GM23338 (cell line): ENCODE data around the gene CADPS. TPM values are rescaled to one million over a fixed set of nuclear protein-coding genes. Genes with fewer than 3 reads are reported as not detected.

Source experiments
- ATAC-seq: fragments of 200-7000 bp; cut with Tn5 transposase; 3 replicates; pipeline ENCODE4 v1.9.1; 2020
- DNase-seq: peaks from one replicate; pipeline ENCODE4 v3.0.0-alpha.2; 2015; ENCODE audit warnings: low spot score
- H2AFZ ChIP-seq: fragments of 200-600 bp; sonication (generic); 2 replicates; pipeline ENCODE4 v1.8.0; 2016; ENCODE audit warnings: antibody characterized with exemption, mild to moderate bottlenecking, moderate library complexity
- H3F3A ChIP-seq: fragments of 200-600 bp; sonication (generic); replicated peaks from 2 replicates; pipeline ENCODE4 v1.8.0; 2017; ENCODE audit warnings: antibody characterized with exemption, mixed run types, low read depth
- H3K27ac ChIP-seq: fragments of 200-600 bp; sonication (generic); 2 replicates; pipeline ENCODE4 v1.6.1; 2016; ENCODE audit warnings: low read depth
- H3K27me3 ChIP-seq: fragments of 200-600 bp; sonication (generic); 2 replicates; pipeline ENCODE4 v1.8.0; 2016; ENCODE audit warnings: mild to moderate bottlenecking, mixed run types, moderate library complexity; ENCODE audit not compliant: insufficient read depth
- H3K36me3 ChIP-seq: fragments of 200-600 bp; sonication (generic); 2 replicates; pipeline ENCODE4 v1.8.0; 2016; ENCODE audit warnings: mild to moderate bottlenecking; ENCODE audit not compliant: insufficient read depth
- H3K4me1 ChIP-seq: fragments of 200-600 bp; sonication (generic); 2 replicates; pipeline ENCODE4 v1.8.0; 2016; ENCODE audit warnings: mild to moderate bottlenecking, moderate library complexity; ENCODE audit not compliant: insufficient read depth
- H3K4me2 ChIP-seq: fragments of 200-600 bp; sonication (generic); 2 replicates; pipeline ENCODE4 v1.7.1; 2017; ENCODE audit warnings: mixed run types
- H3K4me3 ChIP-seq: fragments of 200-600 bp; sonication (generic); 2 replicates; pipeline ENCODE4 v1.6.1; 2016; ENCODE audit warnings: mixed run types
- H3K79me2 ChIP-seq: fragments of 200-600 bp; sonication (generic); replicated peaks from 2 replicates; pipeline ENCODE4 v1.8.0; 2017; ENCODE audit warnings: mild to moderate bottlenecking; ENCODE audit not compliant: insufficient read depth
- H3K9me2 ChIP-seq: fragments of 200-600 bp; sonication (generic); 2 replicates; pipeline ENCODE4 v1.8.0; 2017; ENCODE audit not compliant: insufficient read depth
- H4K20me1 ChIP-seq: fragments of 200-600 bp; sonication (generic); replicated peaks from 2 replicates; pipeline ENCODE4 v1.8.0; 2017; ENCODE audit warnings: mild to moderate bottlenecking; ENCODE audit not compliant: insufficient read depth
- H3K27ac Mint-ChIP-seq: 2 replicates; pipeline ENCODE4 v1.8.0; 2020; ENCODE audit warnings: inconsistent platforms, mild to moderate bottlenecking, moderate library complexity, mixed read lengths
- H3K27me3 Mint-ChIP-seq: 3 replicates; pipeline ENCODE4 v1.8.0; 2022; ENCODE audit warnings: low read depth, mild to moderate bottlenecking, moderate library complexity, mixed read lengths, inconsistent platforms; ENCODE audit not compliant: insufficient read depth, poor library complexity
- H3K36me3 Mint-ChIP-seq: 3 replicates; pipeline ENCODE4 v1.8.0; 2021; ENCODE audit warnings: low read depth, mild to moderate bottlenecking, inconsistent platforms, moderate library complexity, mixed read lengths
- H3K4me1 Mint-ChIP-seq: 3 replicates; pipeline ENCODE4 v1.8.0; 2020; ENCODE audit warnings: mild to moderate bottlenecking, inconsistent platforms, mixed read lengths
- H3K4me3 Mint-ChIP-seq: 3 replicates; pipeline ENCODE4 v1.8.0; 2021; ENCODE audit warnings: moderate library complexity, mild to moderate bottlenecking, inconsistent platforms, mixed read lengths
- H3K9me3 Mint-ChIP-seq: 3 replicates; pipeline ENCODE4 v1.8.0; 2020; ENCODE audit warnings: moderate library complexity, mild to moderate bottlenecking, inconsistent platforms, mixed read lengths
- CREB1 ChIP-seq: fragments of 250-450 bp; sonication (Bioruptor Pico); IDR thresholded peaks from 2 replicates; pipeline ENCODE4 v1.5.0; 2020; ENCODE audit warnings: low read depth, mild to moderate bottlenecking, moderate library complexity
- CTCF ChIP-seq, 2 experiments: fragments of 200-600 bp in 1 of 2; sonication (generic) in 1 of 2; conservative IDR thresholded peaks; 2 replicates each; pipeline versions ENCODE4 v1.5.1 to v1.6.1; 2016 to 2017; ENCODE audit warnings: antibody characterized with exemption in 2 of 2, low read depth in 2 of 2, mild to moderate bottlenecking in 2 of 2, moderate library complexity in 1 of 2
- ETS1 ChIP-seq: IDR thresholded peaks from 2 replicates; pipeline ENCODE4 v1.6.1; 2016; ENCODE audit warnings: antibody characterized with exemption
- EZH2 ChIP-seq: fragments of 200-600 bp; sonication (generic); IDR thresholded peaks from one replicate; pipeline ENCODE4 v1.8.0; 2017; ENCODE audit warnings: antibody characterized with exemption, mild to moderate bottlenecking, low read depth; ENCODE audit not compliant: unreplicated experiment
- EZH2phosphoT487 ChIP-seq: fragments of 200-600 bp; sonication (generic); IDR thresholded peaks from one replicate; pipeline ENCODE4 v1.8.1; 2018; ENCODE audit warnings: antibody characterized with exemption; ENCODE audit not compliant: unreplicated experiment
- JUNB ChIP-seq: IDR thresholded peaks from one replicate; pipeline ENCODE4 v1.6.1; 2016; ENCODE audit warnings: antibody characterized with exemption; ENCODE audit not compliant: unreplicated experiment
- NANOG ChIP-seq: IDR thresholded peaks from 2 replicates; pipeline ENCODE4 v1.6.1; 2016; ENCODE audit warnings: antibody characterized with exemption, borderline replicate concordance
- POLR2AphosphoS5 ChIP-seq: IDR thresholded peaks from 2 replicates; pipeline ENCODE4 v1.6.1; 2016; ENCODE audit warnings: antibody characterized with exemption, low read depth
- REST ChIP-seq: IDR thresholded peaks from one replicate; pipeline ENCODE4 v1.6.1; 2018; ENCODE audit warnings: antibody characterized with exemption; ENCODE audit not compliant: unreplicated experiment
- STAT1 ChIP-seq: IDR thresholded peaks from one replicate; pipeline ENCODE4 v1.6.1; 2016; ENCODE audit warnings: antibody characterized with exemption; ENCODE audit not compliant: unreplicated experiment
- ZNF114 ChIP-seq: fragments of 250-450 bp; sonication (Bioruptor Pico); IDR thresholded peaks from 2 replicates; pipeline ENCODE4 v1.5.0; 2020; ENCODE audit warnings: mild to moderate bottlenecking, moderate library complexity
- ZNF331 ChIP-seq: fragments of 250-450 bp; sonication (Bioruptor Pico); IDR thresholded peaks from 2 replicates; pipeline ENCODE4 v1.5.0; 2020; ENCODE audit warnings: low read depth, mild to moderate bottlenecking, moderate library complexity
- ZNF462 ChIP-seq: fragments of 250-450 bp; sonication (Bioruptor Pico); IDR thresholded peaks from 2 replicates; pipeline ENCODE4 v1.5.0; 2020; ENCODE audit warnings: mild to moderate bottlenecking, moderate library complexity
- polyA plus RNA-seq: library from polyadenylated mRNA; unstranded; fragments of >200 nt; fragmentation: Nextera tagmentation; extraction: Ambion mirVana; gene quantifications from 2 replicates; pipeline ENCODE4 v1.2.1, GENCODE V29; 2016
- total RNA-seq: library from RNA; depleted of rRNA; stranded (reverse); fragments of >200 nt; shearing (Covaris generic); gene quantifications from 2 replicates; pipeline ENCODE4 v1.2.3, GENCODE V29; 2014

CADPS gene
- total and polyA plus RNA-seq, 2 experiments from 2014 or later = 14.7 to 22.0 TPM

GRCh38 chr3:62625268-62625667, 249.9 kb downstream of the CADPS start:
- Histone ChIP-seq H3K36me3 (no peaks in the 10 kb centered on the region), H3K4me2 (no peak overlapping the region), H3F3A (no peaks in the 10 kb centered on the region), H4K20me1 (no peaks in the 10 kb centered on the region), H3K79me2 (no peaks in the 10 kb centered on the region), H2AFZ (no peak overlapping the region), H3K4me3 (no peak overlapping the region), H3K27me3 (no peaks in the 10 kb centered on the region), H3K27ac (no peak overlapping the region), H3K9me2 (no peaks in the 10 kb centered on the region), H3K4me1 (0 out of 2 replicates have a peak, but pooled peaks cover 7% of the 10 kb centered on the region)
- no peak for DNase-seq
- Mint-ChIP-seq H3K9me3 (no peaks in the 10 kb centered on the region), H3K36me3 (no peaks in the 10 kb centered on the region), H3K4me3 (no peak overlapping the region), H3K4me1 (peaks cover 6% of the 10 kb centered on the region), H3K27me3 (peaks cover 3% of the 10 kb centered on the region), H3K27ac (no peak overlapping the region)
- no peak for ATAC-seq
- no peak for TF ChIP-seq JUNB
- no peak for TF ChIP-seq CREB1 (CRISPR knock-in tag)
- no peak for TF ChIP-seq ZNF462 (CRISPR knock-in tag)
- no peak for TF ChIP-seq STAT1
- no peak for TF ChIP-seq REST
- TF ChIP-seq EZH2phosphoT487 = no peak
- no peak for TF ChIP-seq ZNF114
- TF ChIP-seq CTCF (conservative IDR thresholded peaks at IDR 0.05; ENCODE audit: low read depth in 2 of 2) = no peak
- no peak for TF ChIP-seq ETS1
- TF ChIP-seq NANOG = no peak
- TF ChIP-seq EZH2 = no peak
- no peak for TF ChIP-seq POLR2AphosphoS5
- TF ChIP-seq ZNF331 (CRISPR knock-in tag) = no peak
